22Rv1 (cell line): ENCODE results near the gene RSPH4A.

Experiments
- ZFX ChIP-seq: fragments of 450-650 bp; IDR thresholded peaks from 2 replicates; pipeline ENCODE4 v1.6.1; 2017; ENCODE audit warnings: antibody characterized with exemption, borderline replicate concordance
- TF ChIP-seq, protein P1 (sequence below): fragments of 450-650 bp; IDR thresholded peaks from 2 replicates; pipeline ENCODE4 v1.5.1; 2017; ENCODE audit warnings: mild to moderate bottlenecking

DNA sequence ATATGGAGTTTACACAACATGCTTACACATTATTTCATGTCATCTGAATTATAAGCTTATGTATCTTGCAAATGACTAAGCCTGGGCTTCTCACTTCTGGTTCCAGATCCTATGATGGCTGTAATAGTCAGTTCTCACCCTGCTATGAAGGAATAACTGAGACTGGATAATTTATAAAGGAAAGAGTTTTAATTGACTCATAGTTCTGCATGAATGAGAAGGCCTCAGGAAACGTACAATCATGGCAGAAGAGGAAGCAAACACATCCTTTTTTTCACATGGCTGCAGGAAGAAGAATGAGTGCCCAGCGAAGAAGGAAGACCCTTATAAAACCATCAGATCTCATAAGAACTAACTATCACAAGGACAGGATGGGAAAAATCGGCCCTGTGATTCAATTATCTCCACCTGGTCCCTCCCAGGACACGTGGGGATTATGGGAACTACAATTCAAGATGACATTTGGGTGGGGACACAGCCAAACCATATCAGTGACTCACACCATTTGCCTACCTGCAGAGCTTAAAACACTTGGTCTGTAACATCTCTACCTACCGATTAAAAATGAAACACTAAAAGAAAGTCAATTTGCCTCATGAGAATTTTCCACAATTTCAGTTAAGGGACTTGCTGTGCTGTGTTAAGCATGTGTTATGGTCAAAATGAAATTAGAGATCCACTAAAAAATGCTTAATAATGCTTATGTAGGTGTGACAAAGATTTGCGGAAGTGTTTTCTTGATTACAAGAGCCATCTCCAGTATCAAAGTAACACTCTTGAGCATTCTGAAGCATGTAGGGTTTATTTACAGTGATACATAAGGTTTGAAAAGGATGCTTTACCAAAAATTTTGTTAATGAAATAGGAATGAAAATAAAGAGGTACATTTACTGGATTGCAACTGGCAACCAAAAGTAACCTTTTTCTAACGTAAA, 47.2 kb upstream of the RSPH4A start:
- TF ChIP-seq, protein P1, sequence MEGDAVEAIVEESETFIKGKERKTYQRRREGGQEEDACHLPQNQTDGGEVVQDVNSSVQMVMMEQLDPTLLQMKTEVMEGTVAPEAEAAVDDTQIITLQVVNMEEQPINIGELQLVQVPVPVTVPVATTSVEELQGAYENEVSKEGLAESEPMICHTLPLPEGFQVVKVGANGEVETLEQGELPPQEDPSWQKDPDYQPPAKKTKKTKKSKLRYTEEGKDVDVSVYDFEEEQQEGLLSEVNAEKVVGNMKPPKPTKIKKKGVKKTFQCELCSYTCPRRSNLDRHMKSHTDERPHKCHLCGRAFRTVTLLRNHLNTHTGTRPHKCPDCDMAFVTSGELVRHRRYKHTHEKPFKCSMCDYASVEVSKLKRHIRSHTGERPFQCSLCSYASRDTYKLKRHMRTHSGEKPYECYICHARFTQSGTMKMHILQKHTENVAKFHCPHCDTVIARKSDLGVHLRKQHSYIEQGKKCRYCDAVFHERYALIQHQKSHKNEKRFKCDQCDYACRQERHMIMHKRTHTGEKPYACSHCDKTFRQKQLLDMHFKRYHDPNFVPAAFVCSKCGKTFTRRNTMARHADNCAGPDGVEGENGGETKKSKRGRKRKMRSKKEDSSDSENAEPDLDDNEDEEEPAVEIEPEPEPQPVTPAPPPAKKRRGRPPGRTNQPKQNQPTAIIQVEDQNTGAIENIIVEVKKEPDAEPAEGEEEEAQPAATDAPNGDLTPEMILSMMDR = no peak
- no peak for TF ChIP-seq ZFX
